DMS114 treated with DMSO at 0.1 percent for 48 hours (cell line): ENCODE results near the gene ANK3.

ENCODE experiments used
- DNase-seq: peaks from one replicate; lab custom pipeline; 2025; ENCODE audit not compliant: unreplicated experiment; lab: John Stamatoyannopoulos, UW

The ANK3 gene

DNA sequence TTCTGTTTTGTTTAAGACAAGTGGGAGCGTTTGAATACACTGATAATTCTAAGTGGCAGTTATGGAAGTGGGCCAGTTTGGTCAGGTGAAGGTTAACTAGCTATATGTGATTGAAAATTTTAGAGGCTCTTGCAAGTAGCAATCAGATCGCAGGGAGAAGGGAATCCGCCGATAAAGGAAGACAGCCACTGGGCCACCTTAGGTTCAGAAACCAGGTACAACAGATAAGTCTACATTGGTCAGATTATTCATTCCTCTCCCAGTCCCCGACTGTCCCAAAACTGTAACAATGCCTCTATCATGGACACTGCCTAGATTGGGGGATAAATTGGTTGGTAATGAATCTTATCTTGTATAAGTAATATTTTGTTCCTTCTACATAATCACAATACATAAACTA, 8.9 kb downstream of the ANK3 start:
- no peak for DNase-seq

DNA sequence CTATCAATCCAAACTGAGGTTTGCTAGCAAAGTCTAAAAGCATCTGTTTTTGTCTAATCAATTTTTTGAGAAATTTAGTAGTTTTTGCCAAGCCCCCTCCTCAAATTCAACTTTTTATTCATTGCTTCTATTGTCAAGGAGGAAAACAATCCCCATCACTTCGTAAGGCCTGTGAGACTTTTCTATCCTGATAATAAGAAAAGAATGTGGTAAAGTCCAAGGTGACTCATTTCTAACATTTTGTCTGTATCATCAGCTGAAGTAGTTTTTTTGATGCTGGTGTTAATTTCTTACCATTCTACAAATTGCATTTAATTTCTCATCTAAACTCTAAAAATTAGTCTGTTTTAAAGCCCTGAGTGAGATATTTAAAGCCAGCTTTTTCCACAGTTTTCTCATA, 11.7 kb downstream of the ANK3 start:
- no peak for DNase-seq

DNA sequence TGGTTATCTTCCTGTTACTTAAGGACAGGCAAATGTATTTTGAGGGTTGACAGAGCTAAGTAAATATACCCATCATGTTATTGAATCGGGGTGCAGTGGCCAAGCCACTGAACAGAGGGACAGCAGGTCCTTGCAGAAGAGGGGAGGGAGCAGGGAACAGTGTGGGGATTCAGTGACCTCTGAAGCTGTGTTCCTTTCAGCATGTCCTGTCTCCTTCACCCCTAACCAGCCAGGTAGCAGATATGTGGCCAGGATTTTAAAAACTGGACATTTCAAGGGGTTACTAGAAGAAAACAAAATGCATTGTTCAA, 12.7 kb downstream of the ANK3 start:
- DNase-seq: no peak

GRCh38 chr10:60376221-60377041, 13.2 kb downstream of the ANK3 start:
- DNase-seq: no peak

DNA sequence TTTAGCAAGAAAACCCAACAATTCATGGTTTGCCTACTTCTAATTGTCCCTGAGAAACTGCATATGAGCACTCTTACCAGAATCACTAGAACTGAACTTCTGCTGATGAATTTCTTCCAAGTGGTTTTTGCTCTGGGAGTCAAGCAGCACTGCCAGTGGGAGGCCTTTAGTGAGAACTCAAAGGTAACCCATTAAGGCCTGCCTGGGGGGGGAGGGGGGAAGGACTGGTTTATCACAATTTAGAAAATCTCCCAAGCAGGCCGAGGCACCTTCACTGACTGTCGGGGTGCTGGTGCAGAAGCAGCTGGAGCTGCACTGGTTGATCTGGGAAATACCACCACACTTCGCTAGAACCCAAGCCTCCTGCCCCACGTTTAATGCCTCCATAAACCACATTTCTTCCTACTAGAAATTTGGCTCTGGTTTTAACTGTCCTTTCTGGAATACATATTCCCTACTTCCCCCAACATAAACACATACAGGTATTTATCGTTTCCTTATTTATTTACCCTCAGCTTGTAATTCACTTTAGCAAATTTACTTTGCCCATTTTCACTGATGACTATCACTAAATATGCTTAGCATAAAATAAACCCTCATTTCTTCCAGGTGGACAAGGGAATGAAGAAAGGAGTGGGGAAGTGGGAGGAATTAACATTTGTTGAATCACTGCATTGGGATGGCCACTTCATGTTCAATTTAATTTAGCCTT, 14.2 kb downstream of the ANK3 start:
- no peak for DNase-seq

DNA sequence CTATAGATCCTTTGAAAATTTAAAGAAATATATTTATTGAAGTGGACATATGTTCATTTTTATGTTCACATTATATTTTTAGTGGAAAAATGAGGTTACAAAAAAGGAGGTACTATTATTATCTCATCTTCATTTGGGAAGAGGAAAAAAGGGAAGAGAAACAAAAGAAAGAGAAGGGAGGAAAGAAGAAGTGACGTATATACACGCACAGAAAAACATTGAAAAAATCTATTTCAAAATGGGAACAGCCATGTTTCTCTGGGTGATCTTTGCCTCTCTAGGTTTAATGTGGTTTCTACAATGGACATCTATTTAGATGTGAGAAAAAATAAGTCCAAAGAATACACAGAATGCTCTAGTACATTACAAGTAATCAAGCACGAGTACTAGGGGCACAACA, 14.8 kb downstream of the ANK3 start:
- no peak for DNase-seq

DNA sequence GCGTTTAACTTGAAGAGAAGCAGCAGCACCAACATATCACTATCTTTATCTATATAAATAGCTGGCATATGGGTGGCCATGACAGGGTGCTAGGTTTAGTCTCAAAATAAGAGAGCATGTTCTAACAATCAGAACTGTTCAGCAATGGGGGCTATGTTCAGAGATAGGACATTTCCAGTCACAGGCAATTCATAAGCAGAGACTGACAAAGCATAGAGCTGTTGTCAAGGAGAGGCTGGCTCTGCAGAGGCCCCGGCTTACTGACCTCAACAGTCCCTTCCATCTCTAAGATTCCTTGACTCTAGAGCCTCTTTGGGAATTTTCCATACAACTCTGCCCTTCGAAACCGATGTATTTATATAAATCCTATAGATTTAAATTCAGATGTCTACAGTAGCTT, 17.2 kb downstream of the ANK3 start:
- DNase-seq: no peak

- DNase-seq: no peak
Observed at GRCh38 chr10:60369547-60369930, 20.1 kb downstream of the ANK3 start.

GRCh38 chr10:60368875-60369546, 20.7 kb downstream of the ANK3 start:
- DNase-seq: no peak

DNA sequence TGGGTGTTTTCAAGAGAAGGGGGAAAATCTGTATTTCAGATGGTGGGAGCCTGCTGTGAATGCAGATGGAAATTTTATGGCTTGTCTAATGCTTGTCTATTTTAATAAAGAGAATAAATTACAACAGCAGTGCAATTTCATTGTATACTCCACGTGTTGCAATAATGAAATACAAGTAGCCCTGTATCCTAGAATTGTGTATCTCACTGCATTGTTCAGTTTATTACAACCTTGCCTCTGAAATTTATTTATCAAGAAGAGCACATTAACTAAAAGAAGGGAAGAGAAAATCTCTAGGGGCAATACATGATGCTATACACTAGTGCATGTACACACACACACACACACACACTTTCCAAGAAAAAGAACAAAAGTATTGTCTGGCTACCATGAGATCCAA, 21.8 kb downstream of the ANK3 start:
- DNase-seq: no peak

DNA sequence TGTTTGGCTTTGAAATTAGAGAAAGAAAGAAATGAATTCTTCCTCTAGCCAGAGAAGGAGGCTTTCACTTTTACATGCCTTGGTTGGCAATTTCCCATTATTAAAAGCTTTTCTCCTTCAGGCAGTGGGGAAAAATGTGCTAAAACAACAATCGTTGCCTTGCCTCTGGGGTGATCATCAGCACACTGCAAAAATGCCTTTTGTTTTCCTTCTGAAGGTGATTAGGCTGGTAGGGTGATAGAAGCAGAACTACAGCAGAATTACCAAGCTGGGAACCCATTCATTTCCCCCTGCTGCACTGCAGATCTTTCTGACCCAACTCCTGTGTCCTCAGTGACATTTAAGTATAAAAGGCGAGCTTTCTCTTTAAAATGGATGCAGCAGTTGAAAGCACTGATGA, 22.2 kb downstream of the ANK3 start:
- DNase-seq: no peak

DNA sequence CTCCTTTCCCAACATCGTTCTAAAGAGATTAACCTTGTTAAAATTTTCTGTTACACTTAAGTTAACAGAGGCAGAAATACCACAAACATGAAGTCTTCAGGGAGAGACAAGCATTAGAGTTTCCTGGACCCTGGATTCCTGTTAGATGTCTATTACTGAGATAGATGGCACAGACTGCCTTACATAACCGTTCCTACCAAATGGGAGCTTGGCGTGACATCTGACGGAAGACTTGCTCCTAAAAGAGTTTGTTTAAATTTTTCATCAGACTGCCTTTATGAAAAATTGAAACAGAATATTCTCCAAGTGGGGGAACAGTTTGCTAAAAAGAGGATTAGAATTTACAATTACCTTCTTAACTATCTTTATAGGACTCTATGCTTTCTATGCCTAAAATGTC, 22.7 kb downstream of the ANK3 start:
- no peak for DNase-seq

- DNase-seq: no peak
Observed at GRCh38 chr10:60363187-60363586, 26.5 kb downstream of the ANK3 start.

DNA sequence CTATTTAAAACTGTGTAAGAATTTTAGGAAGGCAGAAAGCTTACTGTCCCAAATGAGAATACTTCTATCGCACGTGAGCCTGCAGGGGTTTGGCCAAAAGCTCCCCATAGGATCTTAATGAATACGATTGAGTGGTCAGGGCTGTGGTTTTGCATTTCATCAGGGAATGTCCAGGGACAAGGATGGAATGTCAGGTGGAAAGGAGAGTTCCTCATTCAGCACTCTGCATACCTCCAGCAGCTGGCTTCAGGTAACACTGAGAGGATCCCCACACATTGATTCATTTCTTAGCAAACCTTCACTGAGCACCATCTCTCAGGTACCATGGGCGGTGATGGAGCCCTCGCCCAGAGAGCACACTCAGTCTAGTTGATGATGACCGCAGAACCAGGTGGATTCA, 27.2 kb downstream of the ANK3 start:
- DNase-seq: no peak

GRCh38 chr10:60359066-60359465, 30.6 kb downstream of the ANK3 start:
- no peak for DNase-seq

- no peak for DNase-seq
Observed at GRCh38 chr10:60358282-60358681, 31.4 kb downstream of the ANK3 start.

DNA sequence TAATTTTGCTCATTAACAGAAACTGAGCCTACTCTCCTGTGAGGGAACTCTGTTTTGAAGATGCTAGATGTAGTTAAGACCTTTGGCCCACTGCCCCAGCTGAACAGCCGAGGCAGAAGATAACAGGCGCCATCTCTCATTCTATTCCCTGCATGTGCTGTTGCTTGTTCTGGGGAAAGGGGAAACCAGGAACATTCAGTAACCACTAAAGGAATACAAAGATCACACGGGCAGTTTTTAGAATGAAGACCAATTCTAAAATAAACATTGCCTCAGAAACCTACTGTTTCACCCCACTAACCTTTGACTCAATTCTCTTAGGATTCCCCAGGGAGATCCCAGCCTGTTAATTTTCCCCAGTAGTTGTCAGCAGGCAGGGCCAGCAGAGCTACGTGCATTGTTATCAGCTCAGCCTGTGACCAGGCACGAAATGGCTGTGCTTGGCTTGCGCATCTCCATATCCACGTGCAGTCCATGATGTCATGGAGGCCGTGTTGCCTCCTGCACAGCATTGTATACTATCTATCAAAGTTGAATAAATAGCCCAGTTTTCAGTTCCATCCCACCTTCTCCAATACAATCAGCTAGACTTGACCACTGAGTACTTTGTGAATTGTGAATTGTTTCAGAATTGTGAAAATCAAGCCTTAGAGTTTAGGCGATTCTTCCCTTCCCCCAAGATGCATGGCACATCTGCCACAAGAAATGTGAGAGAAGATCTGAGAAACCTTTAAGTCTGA, 36.0 kb downstream of the ANK3 start:
- DNase-seq: no peak

DNA sequence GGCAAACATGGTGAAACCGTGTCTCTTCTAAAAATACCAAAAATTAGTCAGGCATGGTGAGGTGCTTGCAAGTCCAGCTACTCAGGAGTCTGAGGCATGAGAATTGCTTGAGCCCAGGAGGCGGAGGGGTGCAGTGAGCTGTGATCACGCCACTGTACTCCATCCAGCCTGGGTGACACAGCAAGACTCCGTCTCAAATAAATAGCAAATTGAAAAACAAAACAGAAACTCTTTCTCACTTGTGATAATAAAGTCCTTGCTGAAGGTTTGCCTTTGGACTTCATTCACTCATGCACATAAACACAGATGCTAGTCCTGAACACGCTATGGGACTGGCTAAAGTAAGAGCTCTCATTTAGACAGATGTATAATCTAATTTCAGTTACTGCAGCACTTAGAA, 37.6 kb downstream of the ANK3 start:
- DNase-seq: no peak

GRCh38 chr10:60351191-60351853, 38.4 kb downstream of the ANK3 start:
- DNase-seq: no peak

DNA sequence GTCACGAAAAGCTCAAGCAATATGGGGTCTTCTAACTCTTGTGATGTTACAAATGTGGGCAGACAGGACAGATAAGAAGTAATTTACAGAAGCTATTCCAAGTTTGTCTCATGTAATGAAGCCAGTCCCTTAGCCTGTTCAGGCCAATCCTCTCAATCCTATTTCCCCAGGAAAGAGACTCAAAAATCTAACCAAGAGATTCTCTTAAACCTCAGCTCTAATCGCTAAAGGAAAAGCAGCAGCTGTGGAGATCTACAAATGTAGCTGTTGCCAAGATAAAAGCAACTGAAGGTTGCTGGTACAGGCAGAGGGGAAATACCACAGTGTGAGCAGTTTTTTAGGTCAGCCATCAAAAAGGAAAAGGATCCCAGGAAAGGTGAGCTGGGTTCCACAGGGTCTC, 39.3 kb downstream of the ANK3 start:
- DNase-seq: no peak

GRCh38 chr10:60349426-60349825, 40.2 kb downstream of the ANK3 start:
- DNase-seq: no peak
